Keratinocyte (primary cell): ENCODE results near the gene TMEFF2.

Experiments
- EZH2 ChIP-seq: IDR thresholded peaks from one replicate; pipeline ENCODE4 v1.6.1; 2012; ENCODE audit warnings: inconsistent platforms, mild to moderate bottlenecking, low read length, moderate library complexity
- TF ChIP-seq, protein P1 (sequence below), 3 experiments: IDR thresholded peaks in 1 of 3; conservative IDR thresholded peaks in 1 of 3; optimal IDR thresholded peaks in 1 of 3; 2 replicates in 2 of 3; 3 replicates in 1 of 3; pipeline versions ENCODE3 to v1.5.1; 2011; ENCODE audit warnings: low read length in 3 of 3, mild to moderate bottlenecking in 3 of 3, moderate library complexity in 2 of 3, control low read depth in 1 of 3, inconsistent platforms in 1 of 3; ENCODE audit not compliant: insufficient read depth in 2 of 3; ENCODE audit errors: extremely low read depth in 1 of 3

GRCh38 chr2:192117705-192118104, 77.0 kb downstream of the TMEFF2 start:
- TF ChIP-seq, protein P1, sequence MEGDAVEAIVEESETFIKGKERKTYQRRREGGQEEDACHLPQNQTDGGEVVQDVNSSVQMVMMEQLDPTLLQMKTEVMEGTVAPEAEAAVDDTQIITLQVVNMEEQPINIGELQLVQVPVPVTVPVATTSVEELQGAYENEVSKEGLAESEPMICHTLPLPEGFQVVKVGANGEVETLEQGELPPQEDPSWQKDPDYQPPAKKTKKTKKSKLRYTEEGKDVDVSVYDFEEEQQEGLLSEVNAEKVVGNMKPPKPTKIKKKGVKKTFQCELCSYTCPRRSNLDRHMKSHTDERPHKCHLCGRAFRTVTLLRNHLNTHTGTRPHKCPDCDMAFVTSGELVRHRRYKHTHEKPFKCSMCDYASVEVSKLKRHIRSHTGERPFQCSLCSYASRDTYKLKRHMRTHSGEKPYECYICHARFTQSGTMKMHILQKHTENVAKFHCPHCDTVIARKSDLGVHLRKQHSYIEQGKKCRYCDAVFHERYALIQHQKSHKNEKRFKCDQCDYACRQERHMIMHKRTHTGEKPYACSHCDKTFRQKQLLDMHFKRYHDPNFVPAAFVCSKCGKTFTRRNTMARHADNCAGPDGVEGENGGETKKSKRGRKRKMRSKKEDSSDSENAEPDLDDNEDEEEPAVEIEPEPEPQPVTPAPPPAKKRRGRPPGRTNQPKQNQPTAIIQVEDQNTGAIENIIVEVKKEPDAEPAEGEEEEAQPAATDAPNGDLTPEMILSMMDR (optimal IDR thresholded peaks at IDR 0.05 in 1 of 3, IDR thresholded peaks at IDR 0.05 in 1 of 3, conservative IDR thresholded peaks at IDR 0.05 in 1 of 3; ENCODE audit: extremely low read depth in 1 of 3, insufficient read depth in 2 of 3, low read length in 3 of 3) = no peak
- TF ChIP-seq EZH2 = no peak
